Measurements from ENCODE around the gene TBC1D4. TPM values are rescaled to one million over a fixed set of nuclear protein-coding genes. Genes with fewer than 3 reads are reported as not detected.

The TBC1D4 gene
- total and polyA plus RNA-seq, 10 of the 15 experiments (the other 5 are each of a cell fraction or from before 2014, with no cell fraction given): 11.0 to 38.6 (median 25.5) TPM

DNA sequence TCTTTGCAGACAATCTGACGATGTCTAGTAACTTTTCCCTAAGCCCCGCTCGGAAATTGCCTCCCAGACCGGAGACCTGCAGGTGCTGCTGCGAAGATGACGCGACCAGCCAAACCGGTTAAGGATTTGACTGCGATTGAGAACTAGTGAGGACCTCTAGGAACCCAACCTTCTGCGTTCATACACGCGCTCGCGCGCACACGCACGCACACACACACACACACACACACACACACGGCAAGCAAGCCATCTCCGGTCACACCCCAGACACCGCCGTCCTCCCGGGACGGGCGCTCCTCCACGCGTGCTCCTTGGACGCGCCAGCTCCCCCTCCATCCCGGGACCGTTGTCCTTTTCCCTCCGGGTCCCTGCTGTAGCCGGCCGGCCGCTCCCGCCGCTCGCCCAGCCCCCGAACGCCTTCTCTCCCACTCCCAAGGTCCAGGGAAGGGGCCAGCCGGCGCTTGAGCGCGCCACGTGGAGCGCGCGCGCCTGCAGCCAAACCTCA lies 1.2 kb downstream of the TBC1D4 start (continued):
- TF ChIP-seq, protein P1, sequence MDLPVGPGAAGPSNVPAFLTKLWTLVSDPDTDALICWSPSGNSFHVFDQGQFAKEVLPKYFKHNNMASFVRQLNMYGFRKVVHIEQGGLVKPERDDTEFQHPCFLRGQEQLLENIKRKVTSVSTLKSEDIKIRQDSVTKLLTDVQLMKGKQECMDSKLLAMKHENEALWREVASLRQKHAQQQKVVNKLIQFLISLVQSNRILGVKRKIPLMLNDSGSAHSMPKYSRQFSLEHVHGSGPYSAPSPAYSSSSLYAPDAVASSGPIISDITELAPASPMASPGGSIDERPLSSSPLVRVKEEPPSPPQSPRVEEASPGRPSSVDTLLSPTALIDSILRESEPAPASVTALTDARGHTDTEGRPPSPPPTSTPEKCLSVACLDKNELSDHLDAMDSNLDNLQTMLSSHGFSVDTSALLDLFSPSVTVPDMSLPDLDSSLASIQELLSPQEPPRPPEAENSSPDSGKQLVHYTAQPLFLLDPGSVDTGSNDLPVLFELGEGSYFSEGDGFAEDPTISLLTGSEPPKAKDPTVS (IDR thresholded peaks at IDR 0.05; ENCODE audit: low read depth, low read length): no peak
- TF ChIP-seq ATF3 (IDR thresholded peaks at IDR 0.05; ENCODE audit: borderline replicate concordance, extremely low read depth, low read depth, low read length) (no peak), ZNF207 (IDR thresholded peaks at IDR 0.05; ENCODE audit: borderline replicate concordance) (no peak), MEF2A (IDR thresholded peaks at IDR 0.05; ENCODE audit: insufficient read depth, low read depth, low read length) (no peak), HCFC1 (IDR thresholded peaks at IDR 0.05; ENCODE audit: low read length) (no peak), JUND (IDR thresholded peaks at IDR 0.05; ENCODE audit: low read depth, low read length) (no peak), RFX5 (IDR thresholded peaks at IDR 0.05; ENCODE audit: low read depth, low read length) (no peak), PAX5 (IDR thresholded peaks at IDR 0.05; ENCODE audit: borderline replicate concordance, low read depth, low read length) (0 out of 2 replicates have a peak, but pooled peaks have one; percentile 20), NFYA (IDR thresholded peaks at IDR 0.05; ENCODE audit: borderline replicate concordance, low read depth, low read length) (no peak), NFYB (IDR thresholded peaks at IDR 0.05; ENCODE audit: insufficient read depth, low read depth, low read length) (no peak), NR2F1 (conservative IDR thresholded peaks at IDR 0.05) (no peak), NR2C2 (IDR thresholded peaks at IDR 0.05; ENCODE audit: borderline replicate concordance, control insufficient read depth, insufficient read length, low read depth) (no peak), CREM (IDR thresholded peaks at IDR 0.05; ENCODE audit: low read depth) (peak; percentile 64), CBX3 (IDR thresholded peaks at IDR 0.05; ENCODE audit: borderline replicate concordance, low read depth) (no peak), FOS (IDR thresholded peaks at IDR 0.05; ENCODE audit: borderline replicate concordance, extremely low read depth, insufficient read length) (no peak), EGR1 (IDR thresholded peaks at IDR 0.05; ENCODE audit: borderline replicate concordance in 1 of 2, low read depth in 2 of 2, low read length in 2 of 2) (no peak), ASH2L (IDR thresholded peaks at IDR 0.05; ENCODE audit: borderline replicate concordance, low read depth) (no peak), CREB1 (IDR thresholded peaks at IDR 0.05; ENCODE audit: low read depth) (peak; percentile 57; the same call in 1 of the 2 replicates)
- TF ChIP-seq, protein P2, sequence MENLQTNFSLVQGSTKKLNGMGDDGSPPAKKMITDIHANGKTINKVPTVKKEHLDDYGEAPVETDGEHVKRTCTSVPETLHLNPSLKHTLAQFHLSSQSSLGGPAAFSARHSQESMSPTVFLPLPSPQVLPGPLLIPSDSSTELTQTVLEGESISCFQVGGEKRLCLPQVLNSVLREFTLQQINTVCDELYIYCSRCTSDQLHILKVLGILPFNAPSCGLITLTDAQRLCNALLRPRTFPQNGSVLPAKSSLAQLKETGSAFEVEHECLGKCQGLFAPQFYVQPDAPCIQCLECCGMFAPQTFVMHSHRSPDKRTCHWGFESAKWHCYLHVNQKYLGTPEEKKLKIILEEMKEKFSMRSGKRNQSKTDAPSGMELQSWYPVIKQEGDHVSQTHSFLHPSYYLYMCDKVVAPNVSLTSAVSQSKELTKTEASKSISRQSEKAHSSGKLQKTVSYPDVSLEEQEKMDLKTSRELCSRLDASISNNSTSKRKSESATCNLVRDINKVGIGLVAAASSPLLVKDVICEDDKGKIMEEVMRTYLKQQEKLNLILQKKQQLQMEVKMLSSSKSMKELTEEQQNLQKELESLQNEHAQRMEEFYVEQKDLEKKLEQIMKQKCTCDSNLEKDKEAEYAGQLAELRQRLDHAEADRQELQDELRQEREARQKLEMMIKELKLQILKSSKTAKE (IDR thresholded peaks at IDR 0.05; ENCODE audit: low read depth, poor library complexity, severe bottlenecking): no peak
- TF ChIP-seq, protein P3, sequence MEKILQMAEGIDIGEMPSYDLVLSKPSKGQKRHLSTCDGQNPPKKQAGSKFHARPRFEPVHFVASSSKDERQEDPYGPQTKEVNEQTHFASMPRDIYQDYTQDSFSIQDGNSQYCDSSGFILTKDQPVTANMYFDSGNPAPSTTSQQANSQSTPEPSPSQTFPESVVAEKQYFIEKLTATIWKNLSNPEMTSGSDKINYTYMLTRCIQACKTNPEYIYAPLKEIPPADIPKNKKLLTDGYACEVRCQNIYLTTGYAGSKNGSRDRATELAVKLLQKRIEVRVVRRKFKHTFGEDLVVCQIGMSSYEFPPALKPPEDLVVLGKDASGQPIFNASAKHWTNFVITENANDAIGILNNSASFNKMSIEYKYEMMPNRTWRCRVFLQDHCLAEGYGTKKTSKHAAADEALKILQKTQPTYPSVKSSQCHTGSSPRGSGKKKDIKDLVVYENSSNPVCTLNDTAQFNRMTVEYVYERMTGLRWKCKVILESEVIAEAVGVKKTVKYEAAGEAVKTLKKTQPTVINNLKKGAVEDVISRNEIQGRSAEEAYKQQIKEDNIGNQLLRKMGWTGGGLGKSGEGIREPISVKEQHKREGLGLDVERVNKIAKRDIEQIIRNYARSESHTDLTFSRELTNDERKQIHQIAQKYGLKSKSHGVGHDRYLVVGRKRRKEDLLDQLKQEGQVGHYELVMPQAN (conservative IDR thresholded peaks at IDR 0.05): 0 out of 2 replicates have a peak, but pooled peaks have one; percentile 34

All from GM12878 (cell line).